Measurements from ENCODE around the gene VASH1.

VASH1 gene

DNA sequence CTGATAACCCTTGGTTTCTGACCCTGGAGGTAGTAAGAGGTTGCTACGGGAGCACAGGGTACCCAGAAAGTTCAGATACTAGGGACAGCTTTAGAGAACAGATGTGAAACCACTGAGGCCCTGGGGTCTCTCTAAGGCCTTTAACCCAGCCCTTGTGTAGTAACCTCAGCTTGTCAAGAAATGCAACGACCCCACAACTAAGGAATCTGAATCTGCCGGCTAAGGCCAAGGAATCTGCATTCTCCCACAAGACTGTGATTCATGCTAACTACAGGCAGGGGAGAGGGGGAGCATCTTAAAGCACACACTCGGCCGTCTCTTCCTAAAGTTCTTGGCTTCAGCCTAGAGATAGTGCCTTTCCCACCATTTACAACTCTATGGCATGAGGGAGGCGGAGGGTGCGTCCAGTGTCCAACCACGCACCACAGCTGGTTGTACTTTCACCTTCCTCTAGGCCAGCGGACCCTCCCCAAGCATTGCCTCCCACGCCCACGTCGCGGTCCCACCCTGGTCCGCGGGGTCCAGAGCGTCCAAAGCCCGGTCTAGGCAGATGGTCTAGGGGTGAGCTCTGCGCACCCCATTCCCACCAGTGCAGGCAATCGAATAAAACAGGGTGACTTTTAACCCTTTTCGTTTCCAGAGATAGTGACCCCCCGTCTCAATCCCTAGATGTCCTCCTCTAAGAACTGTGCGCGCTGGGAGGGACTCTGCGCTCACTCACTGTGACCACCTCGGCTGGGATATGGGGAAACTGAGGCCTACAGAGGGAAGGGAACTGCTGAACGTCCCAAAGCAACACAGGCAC lies 735 bp upstream of the VASH1 start:
- Histone ChIP-seq H3K14ac (ENCODE audit: low read length) (peak overlapping the region; percentile 92), H3K36me3 (replicated peaks in 1 of 2; ENCODE audit: control insufficient read depth in 2 of 2, insufficient read depth in 2 of 2, low read length in 2 of 2) (peaks cover 0 to 8% of the 10 kb centered on the region in 2 donors), H3K23ac (ENCODE audit: low read depth, low read length, poor library complexity) (peak overlapping the region; percentile 83), H2AK5ac (ENCODE audit: low read depth, low read length) (peak overlapping the region; percentile 97), H3K9ac (ENCODE audit: low read depth, low read length, poor library complexity) (peak overlapping the region; percentile 98), H2BK120ac (ENCODE audit: low read depth, low read length) (no peak overlapping the region), H3K18ac (ENCODE audit: low read length) (peak overlapping the region; percentile 100), H3K4me2 (ENCODE audit: insufficient read depth, low read length, poor library complexity, severe bottlenecking) (peak overlapping the region; percentile 96), H3K79me1 (ENCODE audit: low read depth, low read length) (peaks cover 2% of the 10 kb centered on the region), H3K4me3 (ENCODE audit: low read length in 2 of 2) (peak overlapping the region; percentile 80 to 91), H3K4me1 (ENCODE audit: control insufficient read depth in 2 of 2, insufficient read depth in 1 of 2, low read depth in 1 of 2, low read length in 2 of 2) (peaks cover 15 to 19% of the 10 kb centered on the region in 2 donors), H3K27ac (replicated peaks; ENCODE audit: low read length) (no peak overlapping the region), H2BK15ac (ENCODE audit: low read length) (peak overlapping the region; percentile 90), H3K27me3 (ENCODE audit: control insufficient read depth in 3 of 3, insufficient read depth in 3 of 3, low read depth in 1 of 3, low read length in 3 of 3) (peaks cover 0 to 11% (median 0%) of the 10 kb centered on the region in 3 experiments), H2BK5ac (ENCODE audit: low read length) (no peak overlapping the region), H2BK12ac (ENCODE audit: low read length) (peak overlapping the region; percentile 80), H3K4ac (ENCODE audit: low read length) (no peak overlapping the region), H2AFZ (ENCODE audit: low read length) (peak overlapping the region; percentile 99), H4K8ac (ENCODE audit: low read depth, low read length) (no peak overlapping the region), H4K91ac (ENCODE audit: low read depth, low read length, poor library complexity) (peak overlapping the region; percentile 98), H3K9me3 (replicated peaks in 1 of 2; ENCODE audit: control insufficient read depth in 2 of 2, insufficient read depth in 1 of 2, low read depth in 1 of 2, low read length in 2 of 2) (no peaks in the 10 kb centered on the region)
- DNase-seq (ENCODE audit: low spot score): no peak
- WGBS, 2 donors (ENCODE audit: extremely low coverage in 2 of 2, insufficient read length in 2 of 2, insufficient replicate concordance in 1 of 2): no CpG with 5 or more reads among the region's 26 CpGs

DNA sequence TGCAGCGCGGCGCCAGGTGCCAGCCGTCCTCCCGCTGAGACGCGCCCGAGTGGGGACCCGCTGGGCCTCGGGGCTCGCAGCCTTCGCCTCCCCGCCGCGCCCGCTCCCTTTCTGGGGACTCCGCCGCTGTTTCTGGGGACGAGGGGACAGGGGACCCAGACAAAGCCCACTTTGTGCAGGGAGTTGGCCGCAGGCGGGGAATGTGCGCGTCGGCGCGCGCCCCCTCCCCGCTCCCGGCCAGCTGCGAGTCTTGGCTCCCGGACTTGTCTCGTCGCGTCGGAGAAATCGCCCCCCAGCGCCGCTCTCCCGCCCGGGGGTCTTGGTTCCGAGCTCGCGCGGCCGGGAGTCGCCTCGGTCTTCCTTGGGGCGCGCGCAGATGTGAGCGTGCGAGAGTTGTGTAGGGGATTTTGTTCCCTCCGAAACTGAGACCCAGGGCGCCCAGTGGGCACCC lies 717 bp downstream of the VASH1 start:
- Histone ChIP-seq H3K23ac (ENCODE audit: low read depth, low read length, poor library complexity) (no peak overlapping the region), H3K18ac (ENCODE audit: low read length) (peak overlapping the region; percentile 100), H3K79me1 (ENCODE audit: low read depth, low read length) (peaks cover 2% of the 10 kb centered on the region), H2BK12ac (ENCODE audit: low read length) (peak overlapping the region; percentile 77), H2BK15ac (ENCODE audit: low read length) (peak overlapping the region; percentile 99), H3K27me3 (ENCODE audit: control insufficient read depth in 3 of 3, insufficient read depth in 3 of 3, low read depth in 1 of 3, low read length in 3 of 3) (peaks cover 0 to 11% (median 0%) of the 10 kb centered on the region in 3 experiments), H3K9me3 (replicated peaks in 1 of 2; ENCODE audit: control insufficient read depth in 2 of 2, insufficient read depth in 1 of 2, low read depth in 1 of 2, low read length in 2 of 2) (no peaks in the 10 kb centered on the region), H3K9ac (ENCODE audit: low read depth, low read length, poor library complexity) (peak overlapping the region; percentile 98), H2BK5ac (ENCODE audit: low read length) (no peak overlapping the region), H3K14ac (ENCODE audit: low read length) (peak overlapping the region; percentile 99), H2BK120ac (ENCODE audit: low read depth, low read length) (peak overlapping the region; percentile 75), H3K36me3 (replicated peaks in 1 of 2; ENCODE audit: control insufficient read depth in 2 of 2, insufficient read depth in 2 of 2, low read length in 2 of 2) (peaks cover 6 to 18% of the 10 kb centered on the region in 2 donors), H3K4ac (ENCODE audit: low read length) (no peak overlapping the region), H3K4me2 (ENCODE audit: insufficient read depth, low read length, poor library complexity, severe bottlenecking) (peak overlapping the region; percentile 96), H3K4me3 (ENCODE audit: low read length in 2 of 2) (peak overlapping the region; percentile 80 to 91), H3K27ac (replicated peaks; ENCODE audit: low read length) (no peak overlapping the region), H4K8ac (ENCODE audit: low read depth, low read length) (no peak overlapping the region), H3K4me1 (ENCODE audit: control insufficient read depth in 2 of 2, insufficient read depth in 1 of 2, low read depth in 1 of 2, low read length in 2 of 2) (peaks cover 15 to 19% of the 10 kb centered on the region in 2 donors), H4K91ac (ENCODE audit: low read depth, low read length, poor library complexity) (peak overlapping the region; percentile 32), H2AFZ (ENCODE audit: low read length) (peak overlapping the region; percentile 99), H2AK5ac (ENCODE audit: low read depth, low read length) (peak overlapping the region; percentile 41)
- no peak for DNase-seq (ENCODE audit: low spot score)
- no CpG with 5 or more reads among the region's 54 CpGs for WGBS, 2 donors (ENCODE audit: extremely low coverage in 2 of 2, insufficient read length in 2 of 2, insufficient replicate concordance in 1 of 2)

DNA sequence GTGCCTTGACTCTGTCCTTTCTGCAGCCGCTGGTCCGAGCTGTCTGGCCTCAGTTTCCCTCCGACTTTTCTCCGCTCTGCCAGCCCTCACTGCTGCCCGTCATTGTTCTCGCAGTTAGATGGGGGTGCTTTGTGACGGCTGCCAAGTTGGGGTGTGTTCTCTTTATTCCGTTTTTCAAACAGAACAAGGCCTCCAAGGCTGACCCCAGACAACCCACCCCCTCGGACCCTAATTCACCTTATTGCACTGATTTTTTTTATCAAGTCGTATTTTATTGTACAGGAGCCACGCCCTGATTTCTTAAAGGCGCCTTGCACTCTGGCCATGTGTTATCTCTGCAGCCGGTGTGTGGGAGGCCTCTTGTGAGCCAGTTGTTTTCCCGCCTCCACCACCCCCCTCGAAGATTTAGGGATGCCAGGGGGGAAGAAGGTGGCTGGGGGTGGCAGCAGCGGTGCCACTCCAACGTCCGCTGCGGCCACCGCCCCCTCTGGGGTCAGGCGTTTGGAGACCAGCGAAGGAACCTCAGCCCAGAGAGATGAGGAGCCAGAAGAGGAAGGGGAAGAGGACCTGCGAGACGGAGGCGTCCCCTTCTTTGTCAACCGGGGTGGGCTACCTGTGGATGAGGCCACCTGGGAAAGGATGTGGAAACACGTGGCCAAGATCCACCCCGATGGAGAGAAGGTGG lies 1.3 kb downstream of the VASH1 start:
- Histone ChIP-seq H2BK15ac (ENCODE audit: low read length) (peak overlapping the region; percentile 99), H3K4ac (ENCODE audit: low read length) (no peak overlapping the region), H3K27me3 (ENCODE audit: control insufficient read depth in 3 of 3, insufficient read depth in 3 of 3, low read depth in 1 of 3, low read length in 3 of 3) (peaks cover 0 to 11% (median 0%) of the 10 kb centered on the region in 3 experiments), H4K91ac (ENCODE audit: low read depth, low read length, poor library complexity) (no peak overlapping the region), H4K8ac (ENCODE audit: low read depth, low read length) (no peak overlapping the region), H3K4me3 (ENCODE audit: low read length in 2 of 2) (peak overlapping the region; percentile 80 to 91), H3K4me2 (ENCODE audit: insufficient read depth, low read length, poor library complexity, severe bottlenecking) (peak overlapping the region; percentile 96), H2AK5ac (ENCODE audit: low read depth, low read length) (peak overlapping the region; percentile 41), H3K4me1 (ENCODE audit: control insufficient read depth in 2 of 2, insufficient read depth in 1 of 2, low read depth in 1 of 2, low read length in 2 of 2) (peaks cover 15 to 20% of the 10 kb centered on the region in 2 donors), H3K18ac (ENCODE audit: low read length) (peak overlapping the region; percentile 100), H3K36me3 (replicated peaks in 1 of 2; ENCODE audit: control insufficient read depth in 2 of 2, insufficient read depth in 2 of 2, low read length in 2 of 2) (peaks cover 6 to 18% of the 10 kb centered on the region in 2 donors), H3K79me1 (ENCODE audit: low read depth, low read length) (peaks cover 2% of the 10 kb centered on the region), H2BK5ac (ENCODE audit: low read length) (no peak overlapping the region), H2BK12ac (ENCODE audit: low read length) (no peak overlapping the region), H3K23ac (ENCODE audit: low read depth, low read length, poor library complexity) (peak overlapping the region; percentile 3), H3K9me3 (replicated peaks in 1 of 2; ENCODE audit: control insufficient read depth in 2 of 2, insufficient read depth in 1 of 2, low read depth in 1 of 2, low read length in 2 of 2) (no peaks in the 10 kb centered on the region), H3K9ac (ENCODE audit: low read depth, low read length, poor library complexity) (peak overlapping the region; percentile 98), H3K14ac (ENCODE audit: low read length) (no peak overlapping the region), H2BK120ac (ENCODE audit: low read depth, low read length) (peak overlapping the region; percentile 75), H2AFZ (ENCODE audit: low read length) (peak overlapping the region; percentile 99), H3K27ac (replicated peaks; ENCODE audit: low read length) (no peak overlapping the region)
- DNase-seq (ENCODE audit: low spot score): no peak
- no CpG with 5 or more reads among the region's 28 CpGs for WGBS, 2 donors (ENCODE audit: extremely low coverage in 2 of 2, insufficient read length in 2 of 2, insufficient replicate concordance in 1 of 2)
